Measurements from ENCODE around the gene TNNT1. TPM values are rescaled to one million over a fixed set of nuclear protein-coding genes. Genes with fewer than 3 reads are reported as not detected.

Gene TNNT1
- total RNA-seq, 1 donor from 2014 or later: not detected

DNA sequence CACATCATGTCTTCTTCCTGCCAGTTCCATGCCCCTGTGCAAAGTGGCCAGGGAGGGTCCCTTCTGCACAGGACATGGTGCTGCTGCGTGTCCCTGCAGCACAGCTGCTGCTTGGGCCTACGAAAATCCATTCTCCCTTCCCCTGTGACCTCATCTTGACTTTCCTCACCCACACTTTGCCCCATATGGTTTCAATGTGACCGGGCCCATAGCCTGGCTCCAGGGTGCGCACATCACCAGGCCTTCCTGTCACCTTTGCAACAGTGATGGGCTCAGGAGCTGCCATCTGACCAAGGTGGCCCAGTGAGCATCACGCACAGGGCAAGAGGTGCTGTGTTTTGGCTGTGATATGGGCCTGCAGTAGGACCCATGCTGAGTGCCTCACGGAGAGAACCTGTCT lies 42.4 kb downstream of the TNNT1 start:
- no peak overlapping the region for H3K4me3 ChIP-seq
- peaks cover 26 to 44% of the 10 kb centered on the region in 2 donors for H3K36me3 ChIP-seq
- H3K27me3 ChIP-seq: no peaks in the 10 kb centered on the region
- no peaks in the 10 kb centered on the region for H3K4me1 ChIP-seq
- DNase-seq (ENCODE audit: low spot score in 2 of 2): no peak
- H3K27ac ChIP-seq: no peak overlapping the region
- TF ChIP-seq, protein P1, sequence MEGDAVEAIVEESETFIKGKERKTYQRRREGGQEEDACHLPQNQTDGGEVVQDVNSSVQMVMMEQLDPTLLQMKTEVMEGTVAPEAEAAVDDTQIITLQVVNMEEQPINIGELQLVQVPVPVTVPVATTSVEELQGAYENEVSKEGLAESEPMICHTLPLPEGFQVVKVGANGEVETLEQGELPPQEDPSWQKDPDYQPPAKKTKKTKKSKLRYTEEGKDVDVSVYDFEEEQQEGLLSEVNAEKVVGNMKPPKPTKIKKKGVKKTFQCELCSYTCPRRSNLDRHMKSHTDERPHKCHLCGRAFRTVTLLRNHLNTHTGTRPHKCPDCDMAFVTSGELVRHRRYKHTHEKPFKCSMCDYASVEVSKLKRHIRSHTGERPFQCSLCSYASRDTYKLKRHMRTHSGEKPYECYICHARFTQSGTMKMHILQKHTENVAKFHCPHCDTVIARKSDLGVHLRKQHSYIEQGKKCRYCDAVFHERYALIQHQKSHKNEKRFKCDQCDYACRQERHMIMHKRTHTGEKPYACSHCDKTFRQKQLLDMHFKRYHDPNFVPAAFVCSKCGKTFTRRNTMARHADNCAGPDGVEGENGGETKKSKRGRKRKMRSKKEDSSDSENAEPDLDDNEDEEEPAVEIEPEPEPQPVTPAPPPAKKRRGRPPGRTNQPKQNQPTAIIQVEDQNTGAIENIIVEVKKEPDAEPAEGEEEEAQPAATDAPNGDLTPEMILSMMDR (IDR thresholded peaks at IDR 0.05): no peak
- intact Hi-C loops (cut with DNase I): no loop called here
- peaks cover 0 to 7% of the 10 kb centered on the region in 2 donors for H3K9me3 ChIP-seq

GRCh38 chr19:55105237-55105636 lies 43.8 kb downstream of the TNNT1 start:
- Histone ChIP-seq H3K9me3 (peaks cover 0 to 7% of the 10 kb centered on the region in 2 donors), H3K36me3 (peaks cover 37 to 53% of the 10 kb centered on the region in 2 donors), H3K4me1 (no peaks in the 10 kb centered on the region), H3K4me3 (no peak overlapping the region), H3K27me3 (no peaks in the 10 kb centered on the region), H3K27ac (no peak overlapping the region)
- DNase-seq (ENCODE audit: low spot score in 2 of 2): no peak
- TF ChIP-seq, protein P1 (IDR thresholded peaks at IDR 0.05): no peak
- intact Hi-C loops (cut with DNase I): no loop called here

- intact Hi-C loops (cut with DNase I): no loop called here
- TF ChIP-seq, protein P1 (IDR thresholded peaks at IDR 0.05): no peak
- Histone ChIP-seq H3K27ac (no peak overlapping the region), H3K4me3 (no peak overlapping the region), H3K36me3 (peaks cover 51 to 59% of the 10 kb centered on the region in 2 donors), H3K9me3 (peaks cover 0 to 7% of the 10 kb centered on the region in 2 donors), H3K4me1 (no peaks in the 10 kb centered on the region), H3K27me3 (no peaks in the 10 kb centered on the region)
- DNase-seq (ENCODE audit: low spot score in 2 of 2): no peak
Observed at GRCh38 chr19:55103190-55103589, 45.8 kb downstream of the TNNT1 start.

DNA sequence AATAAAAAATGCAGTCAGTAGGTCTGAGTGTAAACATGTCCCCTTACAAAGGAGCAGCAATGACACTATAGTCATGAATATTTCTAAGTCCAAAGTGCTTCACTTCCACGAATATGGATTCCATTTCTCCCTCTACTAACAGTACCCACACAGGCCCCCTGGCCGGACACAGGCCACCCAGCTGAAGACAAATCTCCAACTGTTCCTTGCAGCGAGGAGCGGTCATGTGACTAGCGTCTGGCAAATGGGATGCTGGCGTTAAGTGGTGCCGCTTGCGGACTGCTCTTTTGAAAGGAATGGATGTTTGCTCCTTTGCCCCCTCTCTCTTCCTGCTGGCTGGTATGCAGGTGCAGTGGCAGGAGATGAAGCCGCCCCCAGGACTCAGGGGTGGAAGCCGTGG lies 47.7 kb downstream of the TNNT1 start:
- Histone ChIP-seq H3K27me3 (no peaks in the 10 kb centered on the region), H3K9me3 (peaks cover 0 to 7% of the 10 kb centered on the region in 2 donors), H3K4me1 (no peaks in the 10 kb centered on the region), H3K27ac (no peak overlapping the region), H3K4me3 (no peak overlapping the region), H3K36me3 (peaks cover 57 to 66% of the 10 kb centered on the region in 2 donors)
- no peak for DNase-seq (ENCODE audit: low spot score in 2 of 2)
- intact Hi-C loops (cut with DNase I): no loop called here
- TF ChIP-seq, protein P1 (IDR thresholded peaks at IDR 0.05): no peak

- H3K27me3 ChIP-seq: no peaks in the 10 kb centered on the region
- intact Hi-C loops (cut with DNase I): no loop called here
- DNase-seq (ENCODE audit: low spot score in 2 of 2): no peak
- peaks cover 61 to 73% of the 10 kb centered on the region in 2 donors for H3K36me3 ChIP-seq
- peaks cover 0 to 7% of the 10 kb centered on the region in 2 donors for H3K9me3 ChIP-seq
- no peak overlapping the region for H3K4me3 ChIP-seq
- H3K4me1 ChIP-seq: no peaks in the 10 kb centered on the region
- TF ChIP-seq, protein P1 (IDR thresholded peaks at IDR 0.05): no peak
- no peak overlapping the region for H3K27ac ChIP-seq
Observed at GRCh38 chr19:55099557-55100506, 49.2 kb downstream of the TNNT1 start.
